ENCODE data around the gene CACNB4.
"Not testable (repeated sequence)": the region's sequence is repeated elsewhere in the genome, so short reads cannot be mapped to it uniquely, and the experiment has no call there.

The CACNB4 gene

GRCh38 chr2:151931756-151932155 is 167.1 kb downstream of the CACNB4 start:
- in situ Hi-C loops (cut with HindIII; ENCODE audit: low pct_ligation_motif_present, low pct_unique_long_range_greater_than_20kb, low sequenced_read_pairs): no loop called here
- no peak for DNase-seq

GRCh38 chr2:151931030-151931611 is 167.7 kb downstream of the CACNB4 start:
- in situ Hi-C loops (cut with HindIII; ENCODE audit: low pct_ligation_motif_present, low pct_unique_long_range_greater_than_20kb, low sequenced_read_pairs): no loop called here
- DNase-seq: no peak

GRCh38 chr2:151930042-151930441 is 168.8 kb downstream of the CACNB4 start:
- in situ Hi-C loops (cut with HindIII; ENCODE audit: low pct_ligation_motif_present, low pct_unique_long_range_greater_than_20kb, low sequenced_read_pairs): no loop called here
- DNase-seq: no peak

- in situ Hi-C loops (cut with HindIII; ENCODE audit: low pct_ligation_motif_present, low pct_unique_long_range_greater_than_20kb, low sequenced_read_pairs): no loop called here
- DNase-seq: no peak
Observed at GRCh38 chr2:151928380-151928779, 170.5 kb downstream of the CACNB4 start.

- no peak for DNase-seq
Observed at GRCh38 chr2:151927501-151928221, 171.2 kb downstream of the CACNB4 start.

GRCh38 chr2:151922845-151923666 is 175.8 kb downstream of the CACNB4 start:
- no peak for DNase-seq

More at GRCh38 chr2:151927501-151928221, 171.2 kb downstream of the CACNB4 start:
- in situ Hi-C loops (cut with HindIII; ENCODE audit: low pct_ligation_motif_present, low pct_unique_long_range_greater_than_20kb, low sequenced_read_pairs): no loop called here

GRCh38 chr2:151919786-151920185 is 179.1 kb downstream of the CACNB4 start:
- DNase-seq: no peak
- in situ Hi-C loops (cut with HindIII; ENCODE audit: low pct_ligation_motif_present, low pct_unique_long_range_greater_than_20kb, low sequenced_read_pairs): no loop called here

More at GRCh38 chr2:151922845-151923666, 175.8 kb downstream of the CACNB4 start:
- in situ Hi-C loops (cut with HindIII; ENCODE audit: low pct_ligation_motif_present, low pct_unique_long_range_greater_than_20kb, low sequenced_read_pairs): no loop called here

GRCh38 chr2:151918308-151918707 is 180.5 kb downstream of the CACNB4 start:
- DNase-seq: no peak
- in situ Hi-C loops (cut with HindIII; ENCODE audit: low pct_ligation_motif_present, low pct_unique_long_range_greater_than_20kb, low sequenced_read_pairs): no loop called here

- in situ Hi-C loops (cut with HindIII; ENCODE audit: low pct_ligation_motif_present, low pct_unique_long_range_greater_than_20kb, low sequenced_read_pairs): no loop called here
- no peak for DNase-seq
Observed at GRCh38 chr2:151916632-151917031, 182.2 kb downstream of the CACNB4 start.

- in situ Hi-C loops (cut with HindIII; ENCODE audit: low pct_ligation_motif_present, low pct_unique_long_range_greater_than_20kb, low sequenced_read_pairs); DNase-seq: not testable (repeated sequence)
Observed at GRCh38 chr2:151915629-151916025, 183.2 kb downstream of the CACNB4 start.

GRCh38 chr2:151914989-151915628 is 183.7 kb downstream of the CACNB4 start:
- in situ Hi-C loops (cut with HindIII; ENCODE audit: low pct_ligation_motif_present, low pct_unique_long_range_greater_than_20kb, low sequenced_read_pairs): no loop called here
- no peak for DNase-seq

- in situ Hi-C loops (cut with HindIII; ENCODE audit: low pct_ligation_motif_present, low pct_unique_long_range_greater_than_20kb, low sequenced_read_pairs): no loop called here
- DNase-seq: no peak
Observed at GRCh38 chr2:151908204-151908882, 190.5 kb downstream of the CACNB4 start.

- no peak for DNase-seq
- in situ Hi-C loops (cut with HindIII; ENCODE audit: low pct_ligation_motif_present, low pct_unique_long_range_greater_than_20kb, low sequenced_read_pairs): no loop called here
Observed at GRCh38 chr2:151907286-151908203, 191.3 kb downstream of the CACNB4 start.

GRCh38 chr2:151906633-151906998 is 192.2 kb downstream of the CACNB4 start:
- DNase-seq: no peak
- in situ Hi-C loops (cut with HindIII; ENCODE audit: low pct_ligation_motif_present, low pct_unique_long_range_greater_than_20kb, low sequenced_read_pairs): no loop called here

- no peak for DNase-seq
- in situ Hi-C loops (cut with HindIII; ENCODE audit: low pct_ligation_motif_present, low pct_unique_long_range_greater_than_20kb, low sequenced_read_pairs): no loop called here
Observed at GRCh38 chr2:151905963-151906632, 192.7 kb downstream of the CACNB4 start.

GRCh38 chr2:151904807-151905206 is 194.0 kb downstream of the CACNB4 start:
- no peak for DNase-seq
- in situ Hi-C loops (cut with HindIII; ENCODE audit: low pct_ligation_motif_present, low pct_unique_long_range_greater_than_20kb, low sequenced_read_pairs): no loop called here

- no peak for DNase-seq
- in situ Hi-C loops (cut with HindIII; ENCODE audit: low pct_ligation_motif_present, low pct_unique_long_range_greater_than_20kb, low sequenced_read_pairs): no loop called here
Observed at GRCh38 chr2:151904021-151904420, 194.8 kb downstream of the CACNB4 start.

Measured in ACHN (cell line).